IPS-18a (cell line): Measurements from ENCODE around the gene RGCC.

Experiments used
- H3K27ac ChIP-seq: one replicate; pipeline ENCODE4 v1.5.1; 2013; ENCODE audit warnings: low read length
- H3K27me3 ChIP-seq: one replicate; pipeline ENCODE4 v1.6.1; 2013; ENCODE audit warnings: mild to moderate bottlenecking, low read length; ENCODE audit not compliant: control insufficient read depth, insufficient read depth
- H3K36me3 ChIP-seq: one replicate; pipeline ENCODE4 v1.6.1; 2013; ENCODE audit warnings: low read depth, low read length; ENCODE audit not compliant: control insufficient read depth
- H3K4me1 ChIP-seq: one replicate; pipeline ENCODE4 v1.6.1; 2013; ENCODE audit warnings: low read depth, low read length; ENCODE audit not compliant: control insufficient read depth
- H3K4me3 ChIP-seq: one replicate; pipeline ENCODE4 v1.5.1; 2013; ENCODE audit warnings: low read length
- H3K9ac ChIP-seq: one replicate; pipeline ENCODE4 v1.6.1; 2013; ENCODE audit warnings: mild to moderate bottlenecking, low read length, moderate library complexity
- H3K9me3 ChIP-seq: one replicate; pipeline ENCODE4 v1.6.1; 2013; ENCODE audit warnings: low read depth, low read length; ENCODE audit not compliant: control insufficient read depth

Gene RGCC

GRCh38 chr13:41492432-41493260 lies 35.3 kb downstream of the RGCC start:
- no peaks in the 10 kb centered on the region for H3K36me3 ChIP-seq
- H3K27ac ChIP-seq, result no peak overlapping the region
- no peaks in the 10 kb centered on the region for H3K4me1 ChIP-seq
- H3K9ac ChIP-seq, result no peak overlapping the region
- no peaks in the 10 kb centered on the region for H3K9me3 ChIP-seq
- H3K27me3 ChIP-seq, result no peaks in the 10 kb centered on the region
- no peak overlapping the region for H3K4me3 ChIP-seq

GRCh38 chr13:41494202-41494601 lies 36.9 kb downstream of the RGCC start:
- no peaks in the 10 kb centered on the region for H3K36me3 ChIP-seq
- no peaks in the 10 kb centered on the region for H3K4me1 ChIP-seq
- H3K27ac ChIP-seq, result no peak overlapping the region
- no peaks in the 10 kb centered on the region for H3K9me3 ChIP-seq
- no peaks in the 10 kb centered on the region for H3K27me3 ChIP-seq
- no peak overlapping the region for H3K4me3 ChIP-seq
- H3K9ac ChIP-seq, result no peak overlapping the region

- Histone ChIP-seq H3K36me3 (no peaks in the 10 kb centered on the region), H3K4me1 (no peaks in the 10 kb centered on the region), H3K4me3 (no peak overlapping the region), H3K27ac (no peak overlapping the region), H3K27me3 (no peaks in the 10 kb centered on the region), H3K9me3 (no peaks in the 10 kb centered on the region), H3K9ac (no peak overlapping the region)
Measured at GRCh38 chr13:41495044-41495443, 37.7 kb downstream of the RGCC start.

- Histone ChIP-seq H3K36me3 (no peaks in the 10 kb centered on the region), H3K9ac (no peak overlapping the region), H3K27ac (no peak overlapping the region), H3K4me1 (no peaks in the 10 kb centered on the region), H3K27me3 (no peaks in the 10 kb centered on the region), H3K9me3 (no peaks in the 10 kb centered on the region), H3K4me3 (no peak overlapping the region)
Measured at GRCh38 chr13:41496420-41497234, 39.3 kb downstream of the RGCC start.

- Histone ChIP-seq H3K27me3 (no peaks in the 10 kb centered on the region), H3K9ac (no peak overlapping the region), H3K27ac (no peak overlapping the region), H3K36me3 (no peaks in the 10 kb centered on the region), H3K4me1 (no peaks in the 10 kb centered on the region), H3K9me3 (no peaks in the 10 kb centered on the region), H3K4me3 (no peak overlapping the region)
Measured at GRCh38 chr13:41497436-41497835, 40.1 kb downstream of the RGCC start.

- H3K4me1 ChIP-seq, result no peaks in the 10 kb centered on the region
Measured at GRCh38 chr13:41499452-41499851, 42.1 kb downstream of the RGCC start.

GRCh38 chr13:41500511-41500910 lies 43.2 kb downstream of the RGCC start:
- Histone ChIP-seq H3K9ac (no peak overlapping the region), H3K4me3 (no peak overlapping the region), H3K4me1 (no peaks in the 10 kb centered on the region), H3K36me3 (no peaks in the 10 kb centered on the region), H3K9me3 (no peaks in the 10 kb centered on the region), H3K27ac (no peak overlapping the region), H3K27me3 (no peaks in the 10 kb centered on the region)

More at GRCh38 chr13:41499452-41499851, 42.1 kb downstream of the RGCC start:
- Histone ChIP-seq H3K36me3 (no peaks in the 10 kb centered on the region), H3K9ac (no peak overlapping the region), H3K9me3 (no peaks in the 10 kb centered on the region), H3K27ac (no peak overlapping the region), H3K4me3 (no peak overlapping the region), H3K27me3 (no peaks in the 10 kb centered on the region)

- no peak overlapping the region for H3K9ac ChIP-seq
- no peaks in the 10 kb centered on the region for H3K4me1 ChIP-seq
- H3K9me3 ChIP-seq, result no peaks in the 10 kb centered on the region
- no peak overlapping the region for H3K27ac ChIP-seq
- H3K4me3 ChIP-seq, result no peak overlapping the region
- no peaks in the 10 kb centered on the region for H3K27me3 ChIP-seq
- H3K36me3 ChIP-seq, result no peaks in the 10 kb centered on the region
Measured at GRCh38 chr13:41501281-41501680, 43.9 kb downstream of the RGCC start.

- H3K27me3 ChIP-seq, result no peaks in the 10 kb centered on the region
- H3K36me3 ChIP-seq, result no peaks in the 10 kb centered on the region
- no peak overlapping the region for H3K27ac ChIP-seq
- H3K4me1 ChIP-seq, result no peaks in the 10 kb centered on the region
- no peak overlapping the region for H3K4me3 ChIP-seq
- H3K9me3 ChIP-seq, result no peaks in the 10 kb centered on the region
- no peak overlapping the region for H3K9ac ChIP-seq
Measured at GRCh38 chr13:41502031-41502430, 44.7 kb downstream of the RGCC start.

- Histone ChIP-seq H3K4me3 (no peak overlapping the region), H3K9me3 (no peaks in the 10 kb centered on the region), H3K36me3 (no peaks in the 10 kb centered on the region), H3K9ac (no peak overlapping the region), H3K27ac (no peak overlapping the region), H3K27me3 (no peaks in the 10 kb centered on the region), H3K4me1 (no peaks in the 10 kb centered on the region)
Measured at GRCh38 chr13:41502673-41503072, 45.3 kb downstream of the RGCC start.

- Histone ChIP-seq H3K36me3 (no peaks in the 10 kb centered on the region), H3K9me3 (no peaks in the 10 kb centered on the region), H3K27ac (no peak overlapping the region), H3K4me3 (no peak overlapping the region), H3K9ac (no peak overlapping the region), H3K27me3 (no peaks in the 10 kb centered on the region), H3K4me1 (no peaks in the 10 kb centered on the region)
Measured at GRCh38 chr13:41503356-41503755, 46.0 kb downstream of the RGCC start.
